Vagina (tissue), 2 donors: ENCODE measurements around the gene CPLX1. TPM values are rescaled to one million over a fixed set of nuclear protein-coding genes. Genes with fewer than 3 reads are reported as not detected.
A peak's percentile ranks its signal among the peaks of the same experiment; 100 is the strongest.

Source experiments
- DNase-seq, 2 donors: peaks; one replicate each; pipeline ENCODE4 v3.0.0-alpha.2; 2017; ENCODE audit errors: extremely low spot score in 2 of 2
- H3K27ac ChIP-seq: fragments of 200-600 bp; sonication (generic); one replicate; pipeline ENCODE4 v1.5.1; 2019
- H3K27me3 ChIP-seq: fragments of 200-600 bp; sonication (generic); one replicate; pipeline ENCODE4 v1.5.1; 2019
- H3K36me3 ChIP-seq, 2 donors: fragments of 200-600 bp; sonication (generic); one replicate each; pipeline ENCODE4 v1.5.1; 2017 to 2019
- H3K4me1 ChIP-seq: fragments of 200-600 bp; sonication (generic); one replicate; pipeline ENCODE4 v1.5.1; 2019
- H3K4me3 ChIP-seq, 2 donors: fragments of 200-600 bp; sonication (generic); 1 replicate in 1 of 2; 2 replicates in 1 of 2; pipeline ENCODE4 v1.5.1; 2016 to 2019
- H3K9me3 ChIP-seq: fragments of 200-600 bp; sonication (generic); one replicate; pipeline ENCODE4 v1.5.1; 2019
- CTCF ChIP-seq, 3 experiments: fragments of 450-650 bp in 2 of 3; fragments of 200-600 bp in 1 of 3; sonication (generic) in 1 of 3; IDR thresholded peaks; one replicate each; pipeline ENCODE4 v1.5.1; 2017 to 2019; ENCODE audit warnings: antibody characterized with exemption in 3 of 3, mild to moderate bottlenecking in 2 of 3, moderate library complexity in 2 of 3
- POLR2A ChIP-seq, 2 donors: fragments of 450-650 bp; IDR thresholded peaks; one replicate each; pipeline ENCODE4 v1.6.1; 2017; ENCODE audit warnings: antibody characterized with exemption in 2 of 2, mild to moderate bottlenecking in 2 of 2, moderate library complexity in 2 of 2
- POLR2AphosphoS5 ChIP-seq, 2 donors: sonication (generic); formaldehyde crosslinking; IDR thresholded peaks; one replicate each; pipeline ENCODE4 v1.9.0; 2017; ENCODE audit warnings: antibody characterized with exemption in 2 of 2, mild to moderate bottlenecking in 2 of 2, low read depth in 1 of 2; ENCODE audit not compliant: insufficient read depth in 1 of 2
- intact Hi-C: fragments of 100-400 bp; cut with DNase I; formaldehyde crosslinking; loops from one replicate; pipeline ENCODE4 v1.15.1; 2023
- total RNA-seq: library from RNA; depleted of rRNA; stranded (reverse); fragments of >200 nt; gene quantifications from one replicate; pipeline ENCODE4 v1.2.3, GENCODE V29; 2016

The CPLX1 gene
- total RNA-seq, 1 donor from 2014 or later = 0.98 TPM

DNA sequence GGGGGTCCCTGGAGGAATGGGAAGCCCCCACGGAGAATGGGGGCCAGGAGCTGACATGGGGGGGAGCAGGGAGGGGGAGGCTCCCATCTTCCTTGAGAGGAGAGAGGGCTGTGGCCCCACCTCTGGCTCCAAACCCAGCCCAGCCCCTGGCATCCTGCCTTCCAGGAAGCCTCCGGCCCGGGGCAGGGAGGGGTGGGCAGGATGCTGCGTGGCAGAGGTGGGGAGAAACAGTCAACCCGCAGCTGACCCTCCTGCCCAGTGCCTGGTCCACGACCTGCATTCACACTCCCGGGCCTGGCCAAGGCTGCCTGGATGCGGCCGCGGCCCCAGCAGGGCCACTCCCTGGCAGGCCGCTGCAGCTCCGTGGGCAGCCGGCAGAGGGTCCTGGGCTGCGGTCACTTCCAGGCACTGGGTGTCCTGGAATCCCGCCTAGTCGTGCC, 39.0 kb downstream of the CPLX1 start:
- intact Hi-C loops = no loop called here
- no peak for DNase-seq
- TF ChIP-seq POLR2AphosphoS5 (IDR thresholded peaks at IDR 0.05; ENCODE audit: insufficient read depth in 1 of 2, low read depth in 1 of 2) (peak in 1 of 2 donors; percentile 68), POLR2A (IDR thresholded peaks at IDR 0.05) (peak in 1 of 2 donors; percentile 23), CTCF (IDR thresholded peaks at IDR 0.05) (no peak)
- Histone ChIP-seq H3K36me3 (no peaks in the 10 kb centered on the region), H3K4me3 (peak overlapping the region; percentile 42 to 52), H3K4me1 (peaks cover 42% of the 10 kb centered on the region), H3K27me3 (peaks cover 7% of the 10 kb centered on the region), H3K9me3 (no peaks in the 10 kb centered on the region), H3K27ac (peak overlapping the region; percentile 24)

DNA sequence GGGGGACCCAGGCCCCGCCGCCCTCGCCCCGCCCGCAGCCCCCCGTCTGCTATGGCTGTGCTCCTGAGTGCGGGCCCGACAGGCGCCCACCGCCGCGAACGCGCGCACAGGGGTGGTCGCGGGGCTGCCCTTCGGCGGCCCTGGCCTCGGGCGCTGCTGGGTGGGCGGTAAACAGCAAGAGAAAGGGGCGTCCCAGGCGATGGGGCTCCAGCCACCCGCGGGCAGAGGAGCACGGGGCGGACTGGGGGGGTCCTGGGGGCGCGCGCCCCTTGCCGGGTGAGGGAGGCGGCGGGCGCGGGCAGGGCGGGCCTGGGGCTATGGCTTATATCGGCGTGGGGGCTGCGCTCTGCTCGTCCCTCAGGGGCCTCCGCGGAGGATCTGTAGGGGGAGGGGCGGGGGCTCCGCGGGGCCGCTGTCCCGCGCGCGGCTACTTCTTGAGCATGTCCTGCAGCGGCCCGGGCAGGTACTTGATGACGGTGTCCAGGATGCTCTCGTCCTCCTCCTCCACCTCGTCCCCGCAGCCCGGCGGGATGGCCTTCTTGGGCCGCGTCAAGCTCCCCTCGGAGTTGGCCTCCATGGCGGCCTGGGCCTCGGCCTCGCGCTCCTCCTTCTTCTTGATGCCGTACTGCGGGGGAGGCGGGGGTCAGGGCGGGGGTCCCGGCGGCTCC, 39.7 kb downstream of the CPLX1 start:
- DNase-seq = no peak
- TF ChIP-seq CTCF (IDR thresholded peaks at IDR 0.05) = no peak
- TF ChIP-seq POLR2AphosphoS5 (IDR thresholded peaks at IDR 0.05; ENCODE audit: insufficient read depth in 1 of 2, low read depth in 1 of 2) = no peak
- TF ChIP-seq POLR2A (IDR thresholded peaks at IDR 0.05) = no peak
- peaks cover 39% of the 10 kb centered on the region for H3K4me1 ChIP-seq
- no peaks in the 10 kb centered on the region for H3K9me3 ChIP-seq
- H3K27ac ChIP-seq = peak overlapping the region; percentile 24
- H3K36me3 ChIP-seq = no peaks in the 10 kb centered on the region
- H3K27me3 ChIP-seq = peaks cover 7% of the 10 kb centered on the region
- intact Hi-C loops = no loop called here
- peak overlapping the region; percentile 42 to 52 for H3K4me3 ChIP-seq

DNA sequence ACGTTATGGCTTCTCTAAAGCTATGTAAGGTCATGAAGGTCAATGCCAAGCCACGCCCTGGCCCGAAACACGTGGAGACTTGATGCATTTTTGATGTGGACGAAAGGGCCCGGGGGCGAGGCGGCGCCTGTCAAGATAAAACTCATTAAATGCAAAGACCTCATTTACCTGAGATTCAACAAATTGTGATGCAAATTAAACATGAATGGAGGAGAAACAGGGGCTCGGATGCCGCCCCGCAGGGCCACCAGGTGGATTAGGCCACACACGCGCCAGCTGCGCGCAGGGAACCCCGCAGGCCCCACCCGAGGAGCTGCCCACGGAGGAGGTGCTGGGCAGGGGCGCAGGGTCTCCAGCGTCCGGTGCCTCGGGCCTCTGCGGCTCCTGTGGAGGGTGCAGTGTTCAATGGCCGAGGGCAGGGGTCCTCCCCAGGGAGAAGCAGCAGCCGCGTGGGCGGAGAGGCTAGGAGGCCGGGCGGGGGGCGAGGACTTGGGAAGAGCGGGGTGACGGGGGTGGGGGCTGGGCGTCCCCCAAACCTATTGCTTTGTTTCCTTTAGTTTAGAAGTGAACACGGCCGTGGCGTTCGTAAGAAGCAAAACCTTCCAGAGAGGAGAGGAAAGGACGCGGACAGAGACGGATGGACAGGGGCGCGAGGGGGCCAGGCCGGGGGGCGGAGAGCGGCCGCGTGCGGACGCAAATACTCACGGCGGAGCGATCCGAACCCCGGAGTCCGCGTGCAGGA, 40.4 kb downstream of the CPLX1 start:
- TF ChIP-seq POLR2A (IDR thresholded peaks at IDR 0.05) (no peak), POLR2AphosphoS5 (IDR thresholded peaks at IDR 0.05; ENCODE audit: insufficient read depth in 1 of 2, low read depth in 1 of 2) (no peak), CTCF (IDR thresholded peaks at IDR 0.05) (no peak)
- peaks cover 44% of the 10 kb centered on the region for H3K4me1 ChIP-seq
- H3K4me3 ChIP-seq = peak overlapping the region; percentile 42 to 52
- intact Hi-C loops = no loop called here
- H3K27me3 ChIP-seq = peaks cover 7% of the 10 kb centered on the region
- no peaks in the 10 kb centered on the region for H3K9me3 ChIP-seq
- DNase-seq = no peak
- peak overlapping the region; percentile 24 for H3K27ac ChIP-seq
- no peaks in the 10 kb centered on the region for H3K36me3 ChIP-seq

- H3K9me3 ChIP-seq = no peaks in the 10 kb centered on the region
- TF ChIP-seq POLR2AphosphoS5 (IDR thresholded peaks at IDR 0.05; ENCODE audit: insufficient read depth in 1 of 2, low read depth in 1 of 2) = no peak
- TF ChIP-seq CTCF (IDR thresholded peaks at IDR 0.05) = no peak
- no peak for TF ChIP-seq POLR2A (IDR thresholded peaks at IDR 0.05)
- H3K4me1 ChIP-seq = peaks cover 53% of the 10 kb centered on the region
- no peaks in the 10 kb centered on the region for H3K36me3 ChIP-seq
- no peak overlapping the region for H3K27ac ChIP-seq
- H3K27me3 ChIP-seq = peaks cover 7% of the 10 kb centered on the region
- DNase-seq = peak in 1 of 2 donors; percentile 89
- intact Hi-C loops = loop anchor here (5.0 kb wide), 1 partner anchor 112 kb away; the partner anchor contains the start of genes ATP5ME and MYL5
- H3K4me3 ChIP-seq = no peak overlapping the region
Measured at GRCh38 chr4:784401-785331, 41.3 kb downstream of the CPLX1 start.
